A549 (cell line): ENCODE results near the gene GABRA4. TPM values are rescaled to one million over a fixed set of nuclear protein-coding genes. Genes with fewer than 3 reads are reported as not detected.

ENCODE experiments used
- ATAC-seq, 2 experiments: fragments of 200-7000 bp in 1 of 2; fragments of >200 bp in 1 of 2; cut with Nextera tagmentation in 1 of 2; cut with Tn5 transposase in 1 of 2; 3 replicates each; pipeline versions ENCODE4 v1.8.0 to v1.9.1; 2018 to 2020; ENCODE audit warnings: mild to moderate bottlenecking in 1 of 2, moderate library complexity in 1 of 2
- CTCF ChIA-PET: fragments of 300-600 bp; sonication (Branson Sonifier 250); formaldehyde crosslinking; extraction: SDS; loops from one replicate; lab custom pipeline; 2021; ENCODE audit warnings: antibody characterized with exemption, inconsistent platforms; lab: Yijun Ruan, JAX
- POLR2A ChIA-PET: fragments of 350-600 bp; formaldehyde crosslinking; extraction: SDS; loops from one replicate; lab custom pipeline; 2021; ENCODE audit warnings: antibody characterized with exemption, inconsistent platforms; lab: Yijun Ruan, JAX
- DNase-seq, 2 experiments: peaks; one replicate each; pipeline versions ENCODE4 v3.0.0 to v3.0.0-alpha.2; 2011 to 2016; ENCODE audit warnings: low read depth in 1 of 2, low spot score in 1 of 2
- FAIRE-seq: peaks from 2 replicates; lab custom pipeline; 2011; peaks lifted over from hg19 to GRCh38; lab: Jason Lieb, UNC
- H3K27ac ChIP-seq, 2 experiments: fragments of >200 bp; sonication (Bioruptor Twin); formaldehyde crosslinking; 3 replicates each; pipeline ENCODE4 v1.5.1; 2016 to 2017
- H3K4me1 ChIP-seq: fragments of >200 bp; sonication (Bioruptor Twin); formaldehyde crosslinking; 3 replicates; pipeline ENCODE4 v1.6.1; 2016
- H3K4me2 ChIP-seq: fragments of >200 bp; sonication (Bioruptor Twin); formaldehyde crosslinking; 3 replicates; pipeline ENCODE4 v1.6.1; 2016
- H3K4me3 ChIP-seq: fragments of >200 bp; sonication (Bioruptor Twin); formaldehyde crosslinking; 3 replicates; pipeline ENCODE4 v1.5.1; 2016
- H3K9me3 ChIP-seq: fragments of >200 bp; sonication (Bioruptor Twin); formaldehyde crosslinking; 3 replicates; pipeline ENCODE4 v1.6.1; 2016
- BHLHE40 ChIP-seq: IDR thresholded peaks from 2 replicates; pipeline ENCODE4 v1.6.1; 2012; ENCODE audit warnings: low read depth, low read length, inconsistent platforms
- CBX2 ChIP-seq: fragments of 200-600 bp; sonication (generic); IDR thresholded peaks from 2 replicates; pipeline ENCODE4 v1.6.1; 2016; ENCODE audit warnings: low read depth, mild to moderate bottlenecking, borderline replicate concordance
- CBX8 ChIP-seq: fragments of 200-600 bp; sonication (generic); IDR thresholded peaks from 2 replicates; pipeline ENCODE4 v1.6.1; 2016
- CHD2 ChIP-seq: fragments of 150-350 bp; IDR thresholded peaks from 2 replicates; pipeline ENCODE4 v1.6.1; 2014; ENCODE audit warnings: low read length; ENCODE audit not compliant: partially characterized antibody
- CHD4 ChIP-seq: fragments of 200-600 bp; sonication (generic); IDR thresholded peaks from 2 replicates; pipeline ENCODE4 v1.6.1; 2016; ENCODE audit warnings: antibody characterized with exemption, mild to moderate bottlenecking, borderline replicate concordance
- EHF ChIP-seq: fragments of 250-450 bp; sonication (Bioruptor Pico); IDR thresholded peaks from 2 replicates; pipeline ENCODE4 v1.5.0; 2020; ENCODE audit warnings: mild to moderate bottlenecking
- EHMT2 ChIP-seq: fragments of 200-600 bp; sonication (generic); IDR thresholded peaks from 2 replicates; pipeline ENCODE4 v1.6.1; 2016; ENCODE audit warnings: antibody characterized with exemption, low read depth, mild to moderate bottlenecking, moderate library complexity
- EP300 ChIP-seq, 2 experiments: fragments of >200 bp; sonication (Bioruptor Twin); formaldehyde crosslinking; IDR thresholded peaks; 2 replicates in 1 of 2; 3 replicates in 1 of 2; pipeline ENCODE4 v1.6.1; 2016 to 2017
- ESRRA ChIP-seq: fragments of 150-350 bp; IDR thresholded peaks from 2 replicates; pipeline ENCODE4 v1.6.1; 2014; ENCODE audit warnings: mild to moderate bottlenecking, low read length, borderline replicate concordance
- FOSB ChIP-seq: fragments of 250-450 bp; sonication (Bioruptor Pico); IDR thresholded peaks from 2 replicates; pipeline ENCODE4 v1.5.0; 2020; ENCODE audit warnings: mild to moderate bottlenecking, moderate library complexity
- FOSL2 ChIP-seq, 2 experiments: fragments of 450-650 bp in 1 of 2; fragments of >200 bp in 1 of 2; sonication (Bioruptor Twin) in 1 of 2; formaldehyde crosslinking; IDR thresholded peaks; 2 replicates each; pipeline versions ENCODE4 v1.5.0 to v1.6.1; 2016 to 2020; ENCODE audit warnings: mild to moderate bottlenecking in 1 of 2, moderate library complexity in 1 of 2
- FOXS1 ChIP-seq: fragments of 250-450 bp; sonication (Bioruptor Pico); IDR thresholded peaks from 2 replicates; pipeline ENCODE4 v1.5.0; 2020; ENCODE audit warnings: mild to moderate bottlenecking, moderate library complexity
- GATA3 ChIP-seq: IDR thresholded peaks from 2 replicates; pipeline ENCODE4 v1.6.1; 2012; ENCODE audit warnings: borderline replicate concordance
- HOXB13 ChIP-seq: fragments of 250-450 bp; sonication (Bioruptor Pico); IDR thresholded peaks from 2 replicates; pipeline ENCODE4 v1.5.0; 2020; ENCODE audit warnings: low read depth, mild to moderate bottlenecking, moderate library complexity
- JUN ChIP-seq, 2 experiments: fragments of >200 bp; sonication (Bioruptor Twin); formaldehyde crosslinking; IDR thresholded peaks; 2 replicates in 1 of 2; 3 replicates in 1 of 2; pipeline ENCODE4 v1.6.1; 2016 to 2017
- JUNB ChIP-seq: fragments of >200 bp; sonication (Bioruptor Twin); formaldehyde crosslinking; IDR thresholded peaks from 2 replicates; pipeline ENCODE4 v1.6.1; 2016
- KDM1A ChIP-seq: fragments of 200-600 bp; sonication (generic); IDR thresholded peaks from 2 replicates; pipeline ENCODE4 v1.6.1; 2016; ENCODE audit warnings: low read depth, mild to moderate bottlenecking
- MAFK ChIP-seq: fragments of 450-650 bp; IDR thresholded peaks from 2 replicates; pipeline ENCODE4 v1.6.1; 2014; ENCODE audit not compliant: partially characterized antibody
- MAZ ChIP-seq: fragments of 150-350 bp; IDR thresholded peaks from 2 replicates; pipeline ENCODE4 v1.6.1; 2014; ENCODE audit warnings: antibody characterized with exemption, low read depth, low read length, borderline replicate concordance
- MYC ChIP-seq: IDR thresholded peaks from 2 replicates; pipeline ENCODE4 v1.6.1; 2012; ENCODE audit warnings: mild to moderate bottlenecking, inconsistent platforms, low read length, improper control_type of control experiment, borderline replicate concordance
- NFE2L2 ChIP-seq: fragments of 150-350 bp; conservative IDR thresholded peaks from 2 replicates; pipeline ENCODE4 v1.6.1; 2014; ENCODE audit warnings: low read length
- NR3C1 ChIP-seq: fragments of >200 bp; sonication (Bioruptor Twin); formaldehyde crosslinking; IDR thresholded peaks from 3 replicates; pipeline ENCODE4 v1.6.1; 2017
- PHF8 ChIP-seq: fragments of 200-600 bp; sonication (generic); IDR thresholded peaks from 2 replicates; pipeline ENCODE4 v1.6.1; 2016; ENCODE audit warnings: low read depth, mild to moderate bottlenecking, antibody characterized with exemption, moderate library complexity, borderline replicate concordance
- POLR2A ChIP-seq: IDR thresholded peaks from 2 replicates; pipeline ENCODE4 v1.6.1; 2012; ENCODE audit warnings: mild to moderate bottlenecking, low read length
- POLR2AphosphoS2 ChIP-seq: conservative IDR thresholded peaks from 2 replicates; pipeline ENCODE4 v1.6.1; 2012; ENCODE audit warnings: low read length, improper control_type of control experiment, inconsistent platforms
- RAD21 ChIP-seq, 2 experiments: fragments of >200 bp in 1 of 2; sonication (Bioruptor Twin) in 1 of 2; formaldehyde crosslinking in 1 of 2; IDR thresholded peaks in 1 of 2; conservative IDR thresholded peaks in 1 of 2; 2 replicates in 1 of 2; 3 replicates in 1 of 2; pipeline ENCODE4 v1.6.1; 2012 to 2018; ENCODE audit warnings: inconsistent platforms in 1 of 2
- RARB ChIP-seq: fragments of 250-450 bp; sonication (Bioruptor Pico); IDR thresholded peaks from 2 replicates; pipeline ENCODE4 v1.8.0; 2021; ENCODE audit warnings: mild to moderate bottlenecking, moderate library complexity
- RFX5 ChIP-seq: fragments of 450-650 bp; IDR thresholded peaks from 2 replicates; pipeline ENCODE4 v1.7.1; 2014; ENCODE audit warnings: antibody characterized with exemption, mild to moderate bottlenecking, moderate library complexity
- SMC3 ChIP-seq: fragments of >200 bp; sonication (Bioruptor Twin); formaldehyde crosslinking; IDR thresholded peaks from 3 replicates; pipeline ENCODE4 v1.6.1; 2018; ENCODE audit warnings: inconsistent platforms
- SREBF2 ChIP-seq: fragments of 450-650 bp; IDR thresholded peaks from 2 replicates; pipeline ENCODE4 v1.6.1; 2014; ENCODE audit warnings: mild to moderate bottlenecking, moderate library complexity
- TFCP2L1 ChIP-seq: fragments of 250-450 bp; sonication (Bioruptor Pico); IDR thresholded peaks from 2 replicates; pipeline ENCODE4 v1.5.0; 2021; ENCODE audit warnings: mild to moderate bottlenecking
- ZFP36 ChIP-seq: fragments of 450-650 bp; IDR thresholded peaks from 2 replicates; pipeline ENCODE4 v1.6.1; 2014; ENCODE audit warnings: borderline replicate concordance; ENCODE audit not compliant: partially characterized antibody
- ZNF302 ChIP-seq: fragments of 250-450 bp; sonication (Bioruptor Pico); IDR thresholded peaks from 2 replicates; pipeline ENCODE4 v1.9.0; 2021; ENCODE audit warnings: inconsistent platforms, mild to moderate bottlenecking, moderate library complexity
- ZSCAN20 ChIP-seq: fragments of 250-450 bp; sonication (Bioruptor Pico); IDR thresholded peaks from 2 replicates; pipeline ENCODE4 v1.8.0; 2022; ENCODE audit warnings: mild to moderate bottlenecking, moderate library complexity
- WGBS: methylation state at CpG from one replicate; pipeline ENCODE4 v1.1.6; 2017; ENCODE audit errors: missing lambda C conversion rate; 5-methylcytosine and 5-hydroxymethylcytosine counted together
- polyA plus RNA-seq, 4 experiments: library from polyadenylated mRNA; depleted of rRNA in 3 of 4; stranded (reverse); fragments of >200 nt; fragmentation: RNase III in 1 of 4; extraction: RNeasy Plus Mini Kit Qiagen cat#74134 plus additional on column Dnase treatment in 1 of 4; gene quantifications; 2 replicates in 3 of 4; 3 replicates in 1 of 4; pipeline ENCODE4 v1.2.3, GENCODE V29; 2011 to 2017
- TF ChIP-seq, protein P1 (sequence below): IDR thresholded peaks from 2 replicates; pipeline ENCODE4 v1.6.1; 2012; ENCODE audit warnings: low read depth, borderline replicate concordance

GABRA4 gene
- polyA plus RNA-seq, 2 of the 4 experiments (the other 2 are of a cell fraction), result not detected

DNA sequence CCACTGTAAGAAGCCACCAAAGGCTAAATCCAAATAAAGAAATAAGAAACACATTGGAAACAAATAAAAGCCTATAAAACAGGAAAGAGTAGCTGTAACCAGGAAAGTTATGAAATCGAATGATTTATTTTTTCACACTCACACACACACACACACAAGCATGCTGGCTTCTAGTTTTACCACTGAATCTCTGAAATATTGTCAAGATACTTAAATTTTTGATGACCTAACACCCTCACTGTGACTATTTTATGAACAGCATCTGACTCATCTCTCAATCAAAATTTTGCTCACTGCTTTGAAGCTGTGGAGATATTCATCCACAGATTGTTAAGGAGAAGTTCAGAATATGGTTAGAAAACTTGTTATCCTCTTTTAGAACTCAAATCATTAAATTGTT lies 24.1 kb upstream of the GABRA4 start:
- Histone ChIP-seq H3K4me3 (no peak overlapping the region), H3K9me3 (no peaks in the 10 kb centered on the region), H3K4me2 (no peak overlapping the region), H3K4me1 (no peaks in the 10 kb centered on the region), H3K27ac (no peak overlapping the region)
- POLR2A ChIA-PET, result no interaction called here
- CTCF ChIA-PET, result no interaction called here
- TF ChIP-seq CBX8 (no peak), PHF8 (no peak), FOXS1 (CRISPR knock-in tag) (no peak), RAD21 (conservative IDR thresholded peaks at IDR 0.05 in 1 of 2, IDR thresholded peaks at IDR 0.05 in 1 of 2) (no peak), SREBF2 (no peak), CBX2 (no peak), ZFP36 (no peak), NFE2L2 (no peak), BHLHE40 (no peak), EHMT2 (no peak), JUNB (no peak), POLR2AphosphoS2 (no peak), HOXB13 (no peak)
- WGBS, result 0% methylated on average over 1 of the region's 1 CpG
- FAIRE-seq (no peak), ATAC-seq (no peak), DNase-seq (no peak)

DNA sequence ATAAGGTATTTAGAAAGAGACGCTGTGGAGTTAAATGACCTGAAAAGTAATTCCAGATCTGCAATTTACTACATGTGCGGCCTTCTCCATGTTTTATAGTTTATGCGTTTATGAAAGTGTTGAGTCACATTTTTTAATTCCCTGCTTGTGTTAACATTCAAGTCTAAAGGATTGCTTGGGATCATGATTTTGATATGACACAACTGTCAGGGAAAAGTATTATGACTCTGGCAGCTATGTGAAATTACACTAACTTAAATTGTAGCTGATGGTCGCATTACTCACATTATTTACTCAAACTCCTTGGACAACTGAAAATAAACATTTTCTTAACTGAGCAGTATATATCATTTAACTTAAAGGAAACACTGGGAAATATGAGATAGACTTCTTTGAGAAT lies 23.7 kb upstream of the GABRA4 start:
- no peak overlapping the region for H3K4me2 ChIP-seq
- ATAC-seq (no peak), DNase-seq (no peak), FAIRE-seq (no peak)
- POLR2A ChIA-PET, result no interaction called here
- no peak overlapping the region for H3K27ac ChIP-seq
- CTCF ChIA-PET, result no interaction called here
- TF ChIP-seq GATA3 (no peak), CHD2 (no peak), SMC3 (no peak), TFCP2L1 (CRISPR knock-in tag) (no peak), NR3C1 (no peak), JUN (IDR thresholded peaks at IDR 0.05) (no peak), KDM1A (no peak), JUNB (no peak), FOSL2 (IDR thresholded peaks at IDR 0.05) (no peak), FOSL2 (CRISPR knock-in tag; IDR thresholded peaks at IDR 0.05) (no peak), FOSB (CRISPR knock-in tag) (no peak), MYC (no peak)
- H3K4me1 ChIP-seq, result no peaks in the 10 kb centered on the region
- H3K9me3 ChIP-seq, result no peaks in the 10 kb centered on the region
- no peak overlapping the region for H3K4me3 ChIP-seq
- WGBS, result 57% methylated on average over 4 of the region's 4 CpGs

DNA sequence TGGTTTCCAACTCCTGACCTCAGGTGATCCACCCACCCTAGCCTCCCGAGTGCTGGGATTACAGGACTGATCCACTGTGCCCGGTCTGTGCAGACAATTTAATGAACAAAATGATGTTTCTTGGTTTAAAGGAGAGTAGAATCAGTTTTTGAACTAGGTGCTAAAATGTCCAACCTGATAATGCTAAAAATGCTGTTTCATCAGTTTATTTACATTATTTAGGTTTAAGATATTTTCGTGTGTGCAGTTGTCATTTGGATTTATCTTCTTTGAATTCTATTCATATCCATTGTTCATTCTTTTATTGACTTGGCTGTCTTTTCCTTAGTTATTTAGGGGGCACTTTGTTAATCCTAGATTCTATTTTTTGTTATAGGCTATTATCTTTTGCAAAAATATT lies 20.0 kb upstream of the GABRA4 start:
- 2% methylated on average over 3 of the region's 3 CpGs for WGBS
- H3K4me2 ChIP-seq, result no peak overlapping the region
- POLR2A ChIA-PET, result no interaction called here
- no peak for DNase-seq
- CTCF ChIA-PET, result no interaction called here
- no peak for FAIRE-seq
- no peak for TF ChIP-seq FOXS1 (CRISPR knock-in tag)
- TF ChIP-seq MAFK, result peak; percentile 35
- TF ChIP-seq, all 56 proteins: peak for 1
- Histone ChIP-seq H3K27ac (no peak overlapping the region), H3K9me3 (no peaks in the 10 kb centered on the region), H3K4me3 (no peak overlapping the region), H3K4me1 (no peaks in the 10 kb centered on the region)
- no peak for ATAC-seq

DNA sequence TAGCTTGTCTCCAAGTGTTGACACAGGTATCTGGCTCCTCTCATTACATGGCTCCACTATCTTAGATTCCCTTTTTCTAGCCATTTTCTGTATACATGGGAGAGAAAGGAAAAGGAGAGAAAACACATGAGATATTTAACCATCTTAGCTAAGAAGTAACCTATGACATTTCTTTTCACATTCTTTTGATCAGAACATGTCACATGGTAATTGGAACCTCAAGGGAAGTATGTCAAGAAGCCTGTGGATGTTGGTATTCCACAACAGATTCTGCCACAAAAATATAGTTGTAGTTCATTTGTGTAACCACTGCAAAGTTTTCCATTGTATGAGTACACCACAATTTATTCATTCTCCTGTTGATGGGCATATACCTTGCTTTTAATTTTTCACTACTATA lies 19.3 kb upstream of the GABRA4 start:
- ChIA-PET CTCF (no interaction called here), POLR2A (no interaction called here)
- no peak for TF ChIP-seq MAZ
- no peak for TF ChIP-seq ZNF302
- no peak for TF ChIP-seq MAFK
- TF ChIP-seq EP300 (IDR thresholded peaks at IDR 0.05), result no peak
- no peak for TF ChIP-seq RARB (CRISPR knock-in tag)
- no peak for TF ChIP-seq ZSCAN20 (CRISPR knock-in tag)
- TF ChIP-seq EHF (CRISPR knock-in tag), result no peak
- no peak for TF ChIP-seq POLR2AphosphoS2
- TF ChIP-seq, protein P1, sequence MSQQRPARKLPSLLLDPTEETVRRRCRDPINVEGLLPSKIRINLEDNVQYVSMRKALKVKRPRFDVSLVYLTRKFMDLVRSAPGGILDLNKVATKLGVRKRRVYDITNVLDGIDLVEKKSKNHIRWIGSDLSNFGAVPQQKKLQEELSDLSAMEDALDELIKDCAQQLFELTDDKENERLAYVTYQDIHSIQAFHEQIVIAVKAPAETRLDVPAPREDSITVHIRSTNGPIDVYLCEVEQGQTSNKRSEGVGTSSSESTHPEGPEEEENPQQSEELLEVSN, result no peak
- no peak for TF ChIP-seq PHF8
- TF ChIP-seq ESRRA, result no peak
- no peak for TF ChIP-seq POLR2A
- no peak for TF ChIP-seq CHD4
- no peak for TF ChIP-seq RFX5
- no peak for TF ChIP-seq JUNB
- Histone ChIP-seq H3K27ac (no peak overlapping the region), H3K4me3 (no peak overlapping the region), H3K4me1 (no peaks in the 10 kb centered on the region), H3K4me2 (no peak overlapping the region), H3K9me3 (no peaks in the 10 kb centered on the region)
- no peak for FAIRE-seq
- no peak for DNase-seq
- ATAC-seq, result no peak
